Keratinocyte (primary cell): ENCODE results near the gene OLFML3. TPM values are rescaled to one million over a fixed set of nuclear protein-coding genes. Genes with fewer than 3 reads are reported as not detected.

Source experiments
- DNase-seq: peaks from one replicate; pipeline ENCODE4 v3.0.0-alpha.2; 2011; ENCODE audit warnings: low read depth, missing footprints, low spot score
- FAIRE-seq: peaks from 2 replicates; lab custom pipeline; 2011; peaks lifted over from hg19 to GRCh38; lab: Jason Lieb, UNC
- H2AFZ ChIP-seq: 2 replicates; pipeline ENCODE4 v1.6.0; 2012; ENCODE audit warnings: low read length, control low read depth, inconsistent platforms; ENCODE audit not compliant: control insufficient read depth
- H3K27ac ChIP-seq: 2 replicates; pipeline ENCODE4 v1.5.1; 2011; ENCODE audit warnings: low read length; ENCODE audit not compliant: control insufficient read depth, insufficient read depth
- H3K27me3 ChIP-seq: 3 replicates; pipeline ENCODE4 v1.6.0; 2011; ENCODE audit warnings: low read length; ENCODE audit not compliant: control insufficient read depth, insufficient read depth; ENCODE audit errors: extremely low read depth
- H3K36me3 ChIP-seq, 2 experiments: 2 replicates in 1 of 2; 3 replicates in 1 of 2; pipeline ENCODE4 v1.5.1; 2011; ENCODE audit warnings: low read length in 2 of 2, mild to moderate bottlenecking in 1 of 2; ENCODE audit not compliant: control insufficient read depth in 2 of 2, insufficient read depth in 2 of 2; ENCODE audit errors: extremely low read depth in 1 of 2
- H3K4me1 ChIP-seq: 3 replicates; pipeline ENCODE4 v1.5.1; 2011; ENCODE audit warnings: low read length; ENCODE audit not compliant: control insufficient read depth, insufficient read depth; ENCODE audit errors: extremely low read depth
- H3K4me2 ChIP-seq: 3 replicates; pipeline ENCODE4 v1.6.0; 2011; ENCODE audit warnings: low read depth, low read length; ENCODE audit not compliant: control insufficient read depth, insufficient read depth; ENCODE audit errors: extremely low read depth
- H3K4me3 ChIP-seq, 3 experiments: fragments of 200-600 bp in 1 of 3; sonication (generic) in 1 of 3; 2 replicates in 2 of 3; 3 replicates in 1 of 3; pipeline ENCODE4 v1.5.1; 2011 to 2016; ENCODE audit warnings: low read length in 3 of 3, mild to moderate bottlenecking in 3 of 3, control low read depth in 2 of 3, inconsistent platforms in 1 of 3, low read depth in 1 of 3, mixed read lengths in 1 of 3, mixed run types in 1 of 3, moderate library complexity in 1 of 3; ENCODE audit not compliant: control insufficient read depth in 2 of 3, insufficient read depth in 2 of 3; ENCODE audit errors: extremely low read depth in 1 of 3
- H3K79me2 ChIP-seq: 2 replicates; pipeline ENCODE4 v1.6.0; 2012; ENCODE audit warnings: low read length; ENCODE audit not compliant: control insufficient read depth, insufficient read depth
- H3K9ac ChIP-seq: 3 replicates; pipeline ENCODE4 v1.6.0; 2011; ENCODE audit warnings: low read length; ENCODE audit not compliant: control insufficient read depth, insufficient read depth; ENCODE audit errors: extremely low read depth
- H3K9me1 ChIP-seq: 3 replicates; pipeline ENCODE4 v1.6.0; 2011; ENCODE audit warnings: low read length; ENCODE audit not compliant: control insufficient read depth, insufficient read depth; ENCODE audit errors: extremely low read depth
- H3K9me3 ChIP-seq: 2 replicates; pipeline ENCODE4 v1.5.1; 2012; ENCODE audit warnings: low read depth, low read length; ENCODE audit not compliant: control insufficient read depth
- H4K20me1 ChIP-seq: 3 replicates; pipeline ENCODE4 v1.6.0; 2011; ENCODE audit warnings: low read length; ENCODE audit not compliant: control insufficient read depth, insufficient read depth; ENCODE audit errors: extremely low read depth
- EZH2 ChIP-seq: IDR thresholded peaks from one replicate; pipeline ENCODE4 v1.6.1; 2012; ENCODE audit warnings: inconsistent platforms, mild to moderate bottlenecking, low read length, moderate library complexity
- dilution Hi-C: fragments of 300-500 bp; cut with MboI; formaldehyde crosslinking; loops from one replicate; pipeline ENCODE4 v1.7.0; 2020; ENCODE audit warnings: low sequenced_read_pairs; ENCODE audit not compliant: extremely low pct_ligation_motif_present
- polyA plus RNA-seq, 5 experiments: library from polyadenylated mRNA; depleted of rRNA in 3 of 5; stranded (reverse) in 3 of 5; stranded (forward) in 1 of 5; unstranded in 1 of 5; fragments of >200 nt; gene quantifications; 1 replicate in 1 of 5; 2 replicates in 3 of 5; 3 replicates in 1 of 5; pipeline versions ENCODE4 v1.2.1 to v1.2.3, GENCODE V29; 2011 to 2012; ENCODE audit warnings: missing spikeins in 2 of 5, low read depth in 1 of 5, low replicate concordance in 1 of 5
- TF ChIP-seq, protein P1 (sequence below), 3 experiments: IDR thresholded peaks in 1 of 3; conservative IDR thresholded peaks in 1 of 3; optimal IDR thresholded peaks in 1 of 3; 2 replicates in 2 of 3; 3 replicates in 1 of 3; pipeline versions ENCODE3 to v1.5.1; 2011; ENCODE audit warnings: low read length in 3 of 3, mild to moderate bottlenecking in 3 of 3, moderate library complexity in 2 of 3, control low read depth in 1 of 3, inconsistent platforms in 1 of 3; ENCODE audit not compliant: insufficient read depth in 2 of 3; ENCODE audit errors: extremely low read depth in 1 of 3

The OLFML3 gene
- polyA plus RNA-seq, 1 donor (not counting 4 experiments of a cell fraction or from before 2014, with no cell fraction given): 4.4 TPM

- H3K36me3 ChIP-seq: peaks cover 4 to 13% of the 10 kb centered on the region in 2 experiments
- dilution Hi-C loops: no loop called here
- H3K4me2 ChIP-seq: no peak overlapping the region
- H3K27ac ChIP-seq: no peak overlapping the region
- no peak overlapping the region for H3K4me3 ChIP-seq
- no peaks in the 10 kb centered on the region for H3K27me3 ChIP-seq
- peaks cover 66% of the 10 kb centered on the region for H3K79me2 ChIP-seq
- no peaks in the 10 kb centered on the region for H3K9me3 ChIP-seq
- H2AFZ ChIP-seq: no peak overlapping the region
- TF ChIP-seq, protein P1, sequence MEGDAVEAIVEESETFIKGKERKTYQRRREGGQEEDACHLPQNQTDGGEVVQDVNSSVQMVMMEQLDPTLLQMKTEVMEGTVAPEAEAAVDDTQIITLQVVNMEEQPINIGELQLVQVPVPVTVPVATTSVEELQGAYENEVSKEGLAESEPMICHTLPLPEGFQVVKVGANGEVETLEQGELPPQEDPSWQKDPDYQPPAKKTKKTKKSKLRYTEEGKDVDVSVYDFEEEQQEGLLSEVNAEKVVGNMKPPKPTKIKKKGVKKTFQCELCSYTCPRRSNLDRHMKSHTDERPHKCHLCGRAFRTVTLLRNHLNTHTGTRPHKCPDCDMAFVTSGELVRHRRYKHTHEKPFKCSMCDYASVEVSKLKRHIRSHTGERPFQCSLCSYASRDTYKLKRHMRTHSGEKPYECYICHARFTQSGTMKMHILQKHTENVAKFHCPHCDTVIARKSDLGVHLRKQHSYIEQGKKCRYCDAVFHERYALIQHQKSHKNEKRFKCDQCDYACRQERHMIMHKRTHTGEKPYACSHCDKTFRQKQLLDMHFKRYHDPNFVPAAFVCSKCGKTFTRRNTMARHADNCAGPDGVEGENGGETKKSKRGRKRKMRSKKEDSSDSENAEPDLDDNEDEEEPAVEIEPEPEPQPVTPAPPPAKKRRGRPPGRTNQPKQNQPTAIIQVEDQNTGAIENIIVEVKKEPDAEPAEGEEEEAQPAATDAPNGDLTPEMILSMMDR (optimal IDR thresholded peaks at IDR 0.05 in 1 of 3, IDR thresholded peaks at IDR 0.05 in 1 of 3, conservative IDR thresholded peaks at IDR 0.05 in 1 of 3; ENCODE audit: extremely low read depth in 1 of 3, insufficient read depth in 2 of 3, low read length in 3 of 3): no peak
- TF ChIP-seq EZH2: no peak
- no peak overlapping the region for H3K9ac ChIP-seq
- H3K9me1 ChIP-seq: peaks cover 3% of the 10 kb centered on the region
- H3K4me1 ChIP-seq: no peaks in the 10 kb centered on the region
- DNase-seq (no peak), FAIRE-seq (no peak)
- no peaks in the 10 kb centered on the region for H4K20me1 ChIP-seq
These were observed 38.7 kb upstream of the OLFML3 start for GRCh38 chr1:113940365-113941244.

- dilution Hi-C loops: no loop called here
- no peak overlapping the region for H3K4me2 ChIP-seq
- no peak overlapping the region for H3K4me3 ChIP-seq
- no peaks in the 10 kb centered on the region for H3K9me3 ChIP-seq
- FAIRE-seq (no peak), DNase-seq (no peak)
- H3K27me3 ChIP-seq: no peaks in the 10 kb centered on the region
- peaks cover 3% of the 10 kb centered on the region for H3K9me1 ChIP-seq
- H3K9ac ChIP-seq: no peak overlapping the region
- H3K36me3 ChIP-seq: peaks cover 4 to 13% of the 10 kb centered on the region in 2 experiments
- no peaks in the 10 kb centered on the region for H3K4me1 ChIP-seq
- H2AFZ ChIP-seq: no peak overlapping the region
- H3K27ac ChIP-seq: no peak overlapping the region
- no peak for TF ChIP-seq EZH2
- TF ChIP-seq, protein P1 (optimal IDR thresholded peaks at IDR 0.05 in 1 of 3, IDR thresholded peaks at IDR 0.05 in 1 of 3, conservative IDR thresholded peaks at IDR 0.05 in 1 of 3; ENCODE audit: extremely low read depth in 1 of 3, insufficient read depth in 2 of 3, low read length in 3 of 3): no peak
- H4K20me1 ChIP-seq: no peaks in the 10 kb centered on the region
- peaks cover 65% of the 10 kb centered on the region for H3K79me2 ChIP-seq
These were observed 38.1 kb upstream of the OLFML3 start for GRCh38 chr1:113941245-113941559.
